ENCODE measurements around the gene TNRC6C.

GRCh38 chr17:77944390-77945222 is 13.9 kb upstream of the TNRC6C start:
- TF ChIP-seq, protein P1, sequence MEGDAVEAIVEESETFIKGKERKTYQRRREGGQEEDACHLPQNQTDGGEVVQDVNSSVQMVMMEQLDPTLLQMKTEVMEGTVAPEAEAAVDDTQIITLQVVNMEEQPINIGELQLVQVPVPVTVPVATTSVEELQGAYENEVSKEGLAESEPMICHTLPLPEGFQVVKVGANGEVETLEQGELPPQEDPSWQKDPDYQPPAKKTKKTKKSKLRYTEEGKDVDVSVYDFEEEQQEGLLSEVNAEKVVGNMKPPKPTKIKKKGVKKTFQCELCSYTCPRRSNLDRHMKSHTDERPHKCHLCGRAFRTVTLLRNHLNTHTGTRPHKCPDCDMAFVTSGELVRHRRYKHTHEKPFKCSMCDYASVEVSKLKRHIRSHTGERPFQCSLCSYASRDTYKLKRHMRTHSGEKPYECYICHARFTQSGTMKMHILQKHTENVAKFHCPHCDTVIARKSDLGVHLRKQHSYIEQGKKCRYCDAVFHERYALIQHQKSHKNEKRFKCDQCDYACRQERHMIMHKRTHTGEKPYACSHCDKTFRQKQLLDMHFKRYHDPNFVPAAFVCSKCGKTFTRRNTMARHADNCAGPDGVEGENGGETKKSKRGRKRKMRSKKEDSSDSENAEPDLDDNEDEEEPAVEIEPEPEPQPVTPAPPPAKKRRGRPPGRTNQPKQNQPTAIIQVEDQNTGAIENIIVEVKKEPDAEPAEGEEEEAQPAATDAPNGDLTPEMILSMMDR (IDR thresholded peaks at IDR 0.05) = no peak
- TF ChIP-seq POLR2A (IDR thresholded peaks at IDR 0.05) = no peak
